Omental fat pad (tissue), 4 donors: ENCODE results near the gene LAMTOR3. TPM values are rescaled to one million over a fixed set of nuclear protein-coding genes. Genes with fewer than 3 reads are reported as not detected.
A peak's percentile ranks its signal among the peaks of the same experiment; 100 is the strongest.

Experiments used
- ATAC-seq: fragments of 150-250 bp; one replicate; pipeline ENCODE4 v1.9.1; 2016; ENCODE audit warnings: mild to moderate bottlenecking, moderate library complexity; ENCODE audit not compliant: low FRiP score
- DNase-seq: peaks from one replicate; pipeline ENCODE4 v3.0.0-alpha.2; 2019; ENCODE audit warnings: low spot score
- CTCF ChIP-seq, 3 donors: fragments of 450-650 bp; IDR thresholded peaks; one replicate each; pipeline ENCODE4 v1.5.1; 2016 to 2017; ENCODE audit warnings: antibody characterized with exemption in 3 of 3, mild to moderate bottlenecking in 3 of 3, moderate library complexity in 2 of 3
- total RNA-seq, 4 donors: library from RNA; depleted of rRNA; stranded (reverse); fragments of >200 nt; gene quantifications; one replicate each; pipeline ENCODE4 v1.1.0, GENCODE V29; 2016

LAMTOR3 gene
- total RNA-seq, 4 donors from 2014 or later = 41.3 to 48.9 (median 43.6) TPM

- TF ChIP-seq CTCF (IDR thresholded peaks at IDR 0.05) = no peak
- peak; percentile 57 for ATAC-seq
- DNase-seq = no peak
Observed at GRCh38 chr4:99856166-99856565, 38.1 kb downstream of the LAMTOR3 start.

- TF ChIP-seq CTCF (IDR thresholded peaks at IDR 0.05) = no peak
- ATAC-seq (no peak), DNase-seq (no peak)
Observed at GRCh38 chr4:99855678-99856077, 38.5 kb downstream of the LAMTOR3 start.

- ATAC-seq (no peak), DNase-seq (no peak)
- no peak for TF ChIP-seq CTCF (IDR thresholded peaks at IDR 0.05)
Observed at GRCh38 chr4:99853999-99854398, 40.2 kb downstream of the LAMTOR3 start.

- TF ChIP-seq CTCF (IDR thresholded peaks at IDR 0.05) = no peak
- ATAC-seq (no peak), DNase-seq (no peak)
Observed at GRCh38 chr4:99853190-99853589, 41.0 kb downstream of the LAMTOR3 start.

GRCh38 chr4:99852199-99852749 lies 42.0 kb downstream of the LAMTOR3 start:
- TF ChIP-seq CTCF (IDR thresholded peaks at IDR 0.05) = no peak
- ATAC-seq = no peak
- no peak for DNase-seq

- no peak for ATAC-seq
Observed at GRCh38 chr4:99848591-99849001, 45.6 kb downstream of the LAMTOR3 start.

More at GRCh38 chr4:99848591-99849001, 45.6 kb downstream of the LAMTOR3 start:
- no peak for TF ChIP-seq CTCF (IDR thresholded peaks at IDR 0.05)
- DNase-seq = no peak
